Ramos (cell line): ENCODE measurements around the gene CLDN22.

Experiments
- in situ Hi-C: fragments of 300-500 bp; cut with MboI; formaldehyde crosslinking; loops from one replicate; pipeline ENCODE4 v1.14.3; 2022; ENCODE audit warnings: low sequenced_read_pairs; ENCODE audit not compliant: unreplicated experiment

CLDN22 gene

GRCh38 chr4:183286590-183287308, 33.3 kb downstream of the CLDN22 start:
- in situ Hi-C loops, result no loop called here

GRCh38 chr4:183285886-183286285, 34.2 kb downstream of the CLDN22 start:
- in situ Hi-C loops, result no loop called here

GRCh38 chr4:183284965-183285364, 35.1 kb downstream of the CLDN22 start:
- in situ Hi-C loops, result no loop called here

- in situ Hi-C loops, result no loop called here
Measured at GRCh38 chr4:183284258-183284785, 35.8 kb downstream of the CLDN22 start.

- in situ Hi-C loops, result no loop called here
Measured at GRCh38 chr4:183276106-183276505, 44.0 kb downstream of the CLDN22 start.

- in situ Hi-C loops, result no loop called here
Measured at GRCh38 chr4:183272384-183272783, 47.7 kb downstream of the CLDN22 start.

GRCh38 chr4:183268556-183268955, 51.5 kb downstream of the CLDN22 start:
- in situ Hi-C loops, result no loop called here
